GM13976 (cell line): ENCODE results near the gene FBXW11.

ENCODE experiments used
- DNase-seq: peaks from one replicate; pipeline ENCODE4 v3.0.0; 2012; ENCODE audit warnings: low spot score
- in situ Hi-C: fragments of 300-500 bp; cut with MboI; formaldehyde crosslinking; loops from one replicate; pipeline ENCODE4 v1.12.0; 2022; ENCODE audit warnings: low sequenced_read_pairs, mixed read lengths, inconsistent platforms; ENCODE audit not compliant: unreplicated experiment
- TF ChIP-seq, protein P1 (sequence below): IDR thresholded peaks from 2 replicates; pipeline ENCODE4 v1.5.1; 2012; ENCODE audit warnings: borderline replicate concordance, mild to moderate bottlenecking; ENCODE audit not compliant: insufficient read depth; ENCODE audit errors: extremely low read depth, missing control alignments, control extremely low read depth

Gene FBXW11

GRCh38 chr5:171939951-171940350, 66.5 kb downstream of the FBXW11 start:
- in situ Hi-C loops: no loop called here
- TF ChIP-seq, protein P1, sequence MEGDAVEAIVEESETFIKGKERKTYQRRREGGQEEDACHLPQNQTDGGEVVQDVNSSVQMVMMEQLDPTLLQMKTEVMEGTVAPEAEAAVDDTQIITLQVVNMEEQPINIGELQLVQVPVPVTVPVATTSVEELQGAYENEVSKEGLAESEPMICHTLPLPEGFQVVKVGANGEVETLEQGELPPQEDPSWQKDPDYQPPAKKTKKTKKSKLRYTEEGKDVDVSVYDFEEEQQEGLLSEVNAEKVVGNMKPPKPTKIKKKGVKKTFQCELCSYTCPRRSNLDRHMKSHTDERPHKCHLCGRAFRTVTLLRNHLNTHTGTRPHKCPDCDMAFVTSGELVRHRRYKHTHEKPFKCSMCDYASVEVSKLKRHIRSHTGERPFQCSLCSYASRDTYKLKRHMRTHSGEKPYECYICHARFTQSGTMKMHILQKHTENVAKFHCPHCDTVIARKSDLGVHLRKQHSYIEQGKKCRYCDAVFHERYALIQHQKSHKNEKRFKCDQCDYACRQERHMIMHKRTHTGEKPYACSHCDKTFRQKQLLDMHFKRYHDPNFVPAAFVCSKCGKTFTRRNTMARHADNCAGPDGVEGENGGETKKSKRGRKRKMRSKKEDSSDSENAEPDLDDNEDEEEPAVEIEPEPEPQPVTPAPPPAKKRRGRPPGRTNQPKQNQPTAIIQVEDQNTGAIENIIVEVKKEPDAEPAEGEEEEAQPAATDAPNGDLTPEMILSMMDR: no peak
- DNase-seq: no peak

- in situ Hi-C loops: no loop called here
- TF ChIP-seq, protein P1: no peak
- no peak for DNase-seq
Measured at GRCh38 chr5:171938358-171938757, 68.1 kb downstream of the FBXW11 start.

- TF ChIP-seq, protein P1: no peak
- in situ Hi-C loops: no loop called here
- DNase-seq: no peak
Measured at GRCh38 chr5:171937351-171937750, 69.1 kb downstream of the FBXW11 start.

- DNase-seq: no peak
- TF ChIP-seq, protein P1: no peak
- in situ Hi-C loops: no loop called here
Measured at GRCh38 chr5:171934586-171934985, 71.9 kb downstream of the FBXW11 start.

DNA sequence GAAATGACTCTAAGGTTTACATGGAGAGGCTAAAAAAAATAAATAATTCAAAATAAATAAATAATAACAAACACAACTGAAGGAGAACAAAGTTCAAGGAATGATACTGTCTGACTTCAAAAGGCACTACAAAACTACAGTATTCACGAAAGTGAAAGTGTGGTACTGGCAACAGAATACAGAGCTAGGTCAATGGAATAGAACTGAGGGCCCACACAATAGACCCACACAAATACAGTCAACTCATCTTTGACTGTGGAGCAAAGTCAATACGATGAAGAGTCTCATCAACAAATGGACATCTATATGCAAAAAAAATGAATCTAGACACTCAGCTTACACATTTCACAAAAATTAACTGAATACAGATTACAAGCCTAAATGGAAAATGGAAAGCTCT, 75.3 kb downstream of the FBXW11 start:
- in situ Hi-C loops: no loop called here
- TF ChIP-seq, protein P1: no peak
- DNase-seq: no peak

GRCh38 chr5:171927345-171927941, 79.0 kb downstream of the FBXW11 start:
- TF ChIP-seq, protein P1: peak; percentile 17
- in situ Hi-C loops: no loop called here
- no peak for DNase-seq
